Tibial nerve (tissue), 4 donors: ENCODE measurements around the gene CRTC1. TPM values are rescaled to one million over a fixed set of nuclear protein-coding genes. Genes with fewer than 3 reads are reported as not detected.

Experiments
- DNase-seq, 2 donors: peaks; one replicate each; pipeline ENCODE4 v3.0.0-alpha.2; 2019; ENCODE audit warnings: low spot score in 2 of 2
- H3K27ac ChIP-seq, 4 donors: fragments of 200-600 bp; sonication (generic) in 3 of 4; one replicate each; pipeline ENCODE4 v1.5.1; 2017 to 2019; ENCODE audit warnings: mild to moderate bottlenecking in 1 of 4
- H3K27me3 ChIP-seq, 2 donors: fragments of 200-600 bp; sonication (generic) in 1 of 2; one replicate each; pipeline versions ENCODE4 v1.5.1 to v1.6.0; 2017 to 2019
- H3K36me3 ChIP-seq, 3 donors: fragments of 200-600 bp; sonication (generic); one replicate each; pipeline ENCODE4 v1.5.1; 2018 to 2019
- H3K4me1 ChIP-seq, 4 donors: fragments of 200-600 bp; sonication (generic) in 3 of 4; one replicate each; pipeline ENCODE4 v1.5.1; 2017 to 2019
- H3K4me3 ChIP-seq, 4 donors: fragments of 200-600 bp; sonication (generic) in 3 of 4; one replicate each; pipeline ENCODE4 v1.5.1; 2017 to 2019; ENCODE audit warnings: mild to moderate bottlenecking in 1 of 4, moderate library complexity in 1 of 4
- H3K9me3 ChIP-seq, 4 donors: fragments of 200-600 bp; sonication (generic) in 3 of 4; one replicate each; pipeline ENCODE4 v1.5.1; 2017 to 2019
- CTCF ChIP-seq, 5 experiments: fragments of 200-600 bp in 3 of 5; fragments of 450-650 bp in 2 of 5; sonication (generic) in 3 of 5; IDR thresholded peaks; one replicate each; pipeline ENCODE4 v1.5.1; 2016 to 2019; ENCODE audit warnings: antibody characterized with exemption in 5 of 5, mild to moderate bottlenecking in 3 of 5, moderate library complexity in 2 of 5
- EP300 ChIP-seq, 2 donors: sonication (generic); formaldehyde crosslinking; IDR thresholded peaks; one replicate each; pipeline ENCODE4 v1.6.1; 2017; ENCODE audit warnings: antibody characterized with exemption in 2 of 2, mild to moderate bottlenecking in 1 of 2
- POLR2A ChIP-seq, 2 donors: fragments of 450-650 bp; IDR thresholded peaks; one replicate each; pipeline ENCODE4 v1.6.1; 2017; ENCODE audit warnings: antibody characterized with exemption in 2 of 2, mild to moderate bottlenecking in 2 of 2, moderate library complexity in 2 of 2
- WGBS, 2 donors: methylation state at CpG; one replicate each; pipeline ENCODE4 v1.1.5; 2018; 5-methylcytosine and 5-hydroxymethylcytosine counted together
- total RNA-seq, 4 donors: library from RNA; depleted of rRNA; stranded (reverse); fragments of >200 nt; gene quantifications; one replicate each; pipeline ENCODE4 v1.1.0, GENCODE V29; 2016

The CRTC1 gene
- total RNA-seq, 4 donors from 2014 or later = 4.0 to 7.8 (median 6.7) TPM

- H3K4me1 ChIP-seq = peaks cover 0 to 81% (median 63%) of the 10 kb centered on the region in 4 donors
- H3K27me3 ChIP-seq = no peaks in the 10 kb centered on the region
- WGBS, 2 donors = 79 to 84% methylated on average over 7 to 10 of the region's 10 CpGs
- H3K4me3 ChIP-seq = peak overlapping the region in 1 of 4 donors; percentile 2
- H3K9me3 ChIP-seq = no peaks in the 10 kb centered on the region
- peak overlapping the region; percentile 74 to 94 (median 86) for H3K27ac ChIP-seq
- TF ChIP-seq POLR2A (IDR thresholded peaks at IDR 0.05) (no peak), EP300 (IDR thresholded peaks at IDR 0.05) (no peak), CTCF (IDR thresholded peaks at IDR 0.05) (no peak)
- H3K36me3 ChIP-seq = peaks cover 0 to 22% (median 0%) of the 10 kb centered on the region in 3 donors
- no peak for DNase-seq
These were observed 22.4 kb upstream of the CRTC1 start for GRCh38 chr19:18660939-18661670.

GRCh38 chr19:18662972-18663732 is 20.3 kb upstream of the CRTC1 start:
- DNase-seq = no peak
- Histone ChIP-seq H3K36me3 (peaks cover 0 to 43% (median 4%) of the 10 kb centered on the region in 3 donors), H3K9me3 (no peaks in the 10 kb centered on the region), H3K4me1 (peaks cover 0 to 64% (median 45%) of the 10 kb centered on the region in 4 donors), H3K27ac (peak overlapping the region; percentile 17 to 94 (median 64)), H3K27me3 (no peaks in the 10 kb centered on the region), H3K4me3 (no peak overlapping the region)
- no peak for TF ChIP-seq CTCF (IDR thresholded peaks at IDR 0.05)
- TF ChIP-seq EP300 (IDR thresholded peaks at IDR 0.05) = peak in 1 of 2 donors; percentile 20
- WGBS, 2 donors = 23 to 50% methylated on average over 12 to 13 of the region's 15 CpGs

GRCh38 chr19:18663940-18664530 is 19.4 kb upstream of the CRTC1 start:
- H3K9me3 ChIP-seq = no peaks in the 10 kb centered on the region
- WGBS, 2 donors = 48 to 74% methylated on average over 14 of the region's 14 CpGs
- no peak for TF ChIP-seq CTCF (IDR thresholded peaks at IDR 0.05)
- no peak for TF ChIP-seq POLR2A (IDR thresholded peaks at IDR 0.05)
- no peak for TF ChIP-seq EP300 (IDR thresholded peaks at IDR 0.05)
- peaks cover 0 to 51% (median 8%) of the 10 kb centered on the region in 3 donors for H3K36me3 ChIP-seq
- H3K4me1 ChIP-seq = peaks cover 0 to 55% (median 36%) of the 10 kb centered on the region in 4 donors
- DNase-seq = no peak
- H3K4me3 ChIP-seq = no peak overlapping the region
- H3K27ac ChIP-seq = peak overlapping the region in 3 of 4 donors; percentile 17 to 94 (median 93)
- H3K27me3 ChIP-seq = no peaks in the 10 kb centered on the region

DNA sequence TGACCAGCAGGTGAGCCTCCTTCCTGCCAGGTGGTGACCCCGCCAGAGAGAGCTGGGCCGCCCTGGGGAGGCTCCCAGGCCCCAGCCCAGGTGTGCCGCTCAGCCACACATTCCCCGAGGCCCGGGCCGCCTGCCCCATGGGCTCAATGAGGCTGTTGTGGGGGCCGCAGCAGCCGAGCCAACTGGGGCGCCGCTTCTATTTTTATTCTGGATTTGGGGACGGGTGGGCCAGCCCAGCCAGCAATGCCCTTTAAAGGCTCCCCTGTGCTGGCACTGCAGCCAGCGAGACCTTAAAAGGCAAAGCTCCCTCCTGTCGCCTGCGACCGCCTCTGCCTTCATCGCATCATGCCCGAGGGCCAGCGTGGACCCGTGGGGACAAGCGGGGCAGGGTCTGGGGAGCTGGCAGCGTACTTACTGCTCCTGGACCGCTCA is 17.7 kb upstream of the CRTC1 start:
- 86% methylated on average over 20 to 21 of the region's 22 CpGs for WGBS, 2 donors
- H3K36me3 ChIP-seq = peaks cover 0 to 69% (median 8%) of the 10 kb centered on the region in 3 donors

More for the DNA sequence above, 17.7 kb upstream of the CRTC1 start:
- no peaks in the 10 kb centered on the region for H3K27me3 ChIP-seq
- no peaks in the 10 kb centered on the region for H3K9me3 ChIP-seq
- no peak for DNase-seq
- no peak overlapping the region for H3K4me3 ChIP-seq
- TF ChIP-seq POLR2A (IDR thresholded peaks at IDR 0.05) (no peak), EP300 (IDR thresholded peaks at IDR 0.05) (no peak), CTCF (IDR thresholded peaks at IDR 0.05) (no peak)
- peak overlapping the region in 3 of 4 donors; percentile 36 to 59 (median 56) for H3K27ac ChIP-seq
- H3K4me1 ChIP-seq = peaks cover 0 to 50% (median 19%) of the 10 kb centered on the region in 4 donors
